Left cardiac atrium (tissue), 4 donors: ENCODE measurements around the gene STX8. TPM values are rescaled to one million over a fixed set of nuclear protein-coding genes. Genes with fewer than 3 reads are reported as not detected.
"Not testable (repeated sequence)": the region's sequence is repeated elsewhere in the genome, so short reads cannot be mapped to it uniquely, and the experiment has no call there.

Experiments
- ATAC-seq, 2 donors: fragments of 200-7000 bp; cut with Tn5 transposase; one replicate each; pipeline ENCODE4 v1.9.1; 2020; ENCODE audit warnings: mild to moderate bottlenecking in 2 of 2, moderate library complexity in 2 of 2
- DNase-seq: peaks from one replicate; pipeline ENCODE4 v3.0.0-alpha.2; 2020
- intact Hi-C, 2 donors: fragments of 100-400 bp; cut with DNase I; formaldehyde crosslinking; loops; one replicate each; pipeline versions ENCODE4 v1.14.1 to v1.15.1; 2022 to 2023
- total RNA-seq, 2 donors: library from RNA; stranded (reverse); fragmentation: NEBNext Ultra II Directional; extraction: Animal tissue kit (Norgen Biotek cat#: 25700); gene quantifications; one replicate each; pipeline ENCODE4 v1.2.1, GENCODE V29; 2021
- donor health status: DM: no; HTN: yes; CAD: no.
- donor health status: DM: no; HTN: yes; CAD: no; lungs with severe emphysema.
- donor health status: DM: yes; HTN: yes; CAD: no.
- donor health status: Dilated cardiomyopathy.

STX8 gene
- total RNA-seq, 2 donors from 2014 or later, result 57.0 to 58.4 TPM

GRCh38 chr17:9465210-9465921 is 110.3 kb downstream of the STX8 start:
- intact Hi-C loops, result no loop called here
- no peak for DNase-seq
- ATAC-seq, result peak in 1 of 2 donors; percentile 82

- intact Hi-C loops, result no loop called here
- no peak for ATAC-seq
- no peak for DNase-seq
Measured at GRCh38 chr17:9457005-9457404, 118.6 kb downstream of the STX8 start.

- intact Hi-C loops, result no loop called here
- peak; percentile 27 for DNase-seq
- peak in 1 of 2 donors; percentile 71 for ATAC-seq
Measured at GRCh38 chr17:9456330-9456729, 119.3 kb downstream of the STX8 start.

GRCh38 chr17:9451934-9452333 is 123.7 kb downstream of the STX8 start:
- intact Hi-C loops, result no loop called here

GRCh38 chr17:9447298-9447697 is 128.3 kb downstream of the STX8 start:
- ATAC-seq, DNase-seq, intact Hi-C loops: not testable (repeated sequence)

More at GRCh38 chr17:9451934-9452333, 123.7 kb downstream of the STX8 start:
- no peak for ATAC-seq
- no peak for DNase-seq

GRCh38 chr17:9446528-9446927 is 129.1 kb downstream of the STX8 start:
- no peak for DNase-seq
- ATAC-seq, result no peak
- intact Hi-C loops, result no loop called here

- DNase-seq, result no peak
- intact Hi-C loops, result no loop called here
Measured at GRCh38 chr17:9445424-9445823, 130.2 kb downstream of the STX8 start.

GRCh38 chr17:9444687-9445086 is 130.9 kb downstream of the STX8 start:
- DNase-seq (no peak), ATAC-seq (no peak)
- intact Hi-C loops, result no loop called here

More at GRCh38 chr17:9445424-9445823, 130.2 kb downstream of the STX8 start:
- ATAC-seq, result no peak

GRCh38 chr17:9443811-9444210 is 131.8 kb downstream of the STX8 start:
- ATAC-seq, result no peak
- DNase-seq, result no peak
- intact Hi-C loops, result no loop called here

GRCh38 chr17:9439851-9440250 is 135.8 kb downstream of the STX8 start:
- no peak for DNase-seq
- no peak for ATAC-seq
- intact Hi-C loops, result no loop called here

- DNase-seq (no peak), ATAC-seq (peak in 1 of 2 donors; percentile 70)
- intact Hi-C loops, result no loop called here
Measured at GRCh38 chr17:9436630-9437029, 139.0 kb downstream of the STX8 start.

GRCh38 chr17:9435165-9435564 is 140.5 kb downstream of the STX8 start:
- ATAC-seq (no peak), DNase-seq (no peak)
- intact Hi-C loops, result no loop called here

GRCh38 chr17:9434642-9435057 is 141.0 kb downstream of the STX8 start:
- ATAC-seq (no peak), DNase-seq (no peak)
- intact Hi-C loops, result no loop called here

- ATAC-seq, result peak in 1 of 2 donors; percentile 70
- DNase-seq, result no peak
- intact Hi-C loops, result no loop called here
Measured at GRCh38 chr17:9432934-9433421, 142.6 kb downstream of the STX8 start.

- DNase-seq, result no peak
- ATAC-seq, result peak in 1 of 2 donors; percentile 41
Measured at GRCh38 chr17:9432134-9432885, 143.3 kb downstream of the STX8 start.

GRCh38 chr17:9431620-9432019 is 144.0 kb downstream of the STX8 start:
- DNase-seq (no peak), ATAC-seq (no peak)
- intact Hi-C loops, result no loop called here

More at GRCh38 chr17:9432134-9432885, 143.3 kb downstream of the STX8 start:
- intact Hi-C loops, result no loop called here

- DNase-seq (no peak), ATAC-seq (peak; percentile 23 to 61)
- intact Hi-C loops, result no loop called here
Measured at GRCh38 chr17:9427465-9428315, 147.9 kb downstream of the STX8 start.

- DNase-seq, result no peak
- no peak for ATAC-seq
- intact Hi-C loops, result no loop called here
Measured at GRCh38 chr17:9424071-9424640, 151.5 kb downstream of the STX8 start.

- intact Hi-C loops, result no loop called here
- no peak for ATAC-seq
- DNase-seq, result no peak
Measured at GRCh38 chr17:9421525-9421924, 154.1 kb downstream of the STX8 start.
